CD4-positive, alpha-beta T cell treated with Interleukin-1 beta for 1 hour (primary cell): ENCODE data around the gene BRD9.
"Not testable (repeated sequence)": the region's sequence is repeated elsewhere in the genome, so short reads cannot be mapped to it uniquely, and the experiment has no call there.

ENCODE experiments used
- DNase-seq, 2 donors: peaks; one replicate each; pipeline ENCODE4 v3.0.0-alpha.2; 2020 to 2022

Gene BRD9

DNA sequence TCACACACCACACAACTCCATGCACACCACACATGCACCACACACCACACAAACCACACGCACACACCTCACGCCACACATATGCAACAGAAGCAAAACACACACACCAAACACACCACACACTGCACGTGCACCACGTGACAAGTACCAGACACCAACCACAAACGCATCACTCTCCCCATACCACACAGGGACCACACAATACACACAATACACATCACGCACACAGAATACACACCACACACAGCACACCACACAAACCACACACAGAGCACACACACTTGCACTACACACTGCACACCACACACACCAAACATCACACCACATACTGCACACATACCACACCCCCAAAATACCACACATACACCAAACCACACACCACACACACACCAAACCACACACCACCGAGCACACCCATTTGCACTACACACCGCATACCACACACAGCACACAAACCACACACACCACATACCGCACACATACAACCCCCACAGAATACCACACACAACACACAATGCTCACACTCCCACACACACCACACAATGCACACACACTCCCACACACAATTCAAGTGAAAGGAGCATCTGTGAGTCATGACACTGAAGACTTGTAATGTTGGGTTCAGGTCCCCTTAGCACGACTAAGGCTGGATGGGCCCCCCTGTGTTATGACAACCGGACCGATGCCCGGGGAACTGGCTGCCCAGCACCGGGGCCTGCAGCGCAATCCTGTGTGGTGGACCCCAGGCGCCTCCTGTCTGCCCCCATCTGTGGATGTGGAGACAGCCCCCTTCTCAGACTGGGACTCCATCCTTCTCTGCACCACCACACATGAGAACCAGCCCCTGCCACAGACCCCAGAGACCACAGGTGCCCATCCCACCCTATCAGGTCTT is 35.8 kb downstream of the BRD9 start:
- DNase-seq, result no peak

DNA sequence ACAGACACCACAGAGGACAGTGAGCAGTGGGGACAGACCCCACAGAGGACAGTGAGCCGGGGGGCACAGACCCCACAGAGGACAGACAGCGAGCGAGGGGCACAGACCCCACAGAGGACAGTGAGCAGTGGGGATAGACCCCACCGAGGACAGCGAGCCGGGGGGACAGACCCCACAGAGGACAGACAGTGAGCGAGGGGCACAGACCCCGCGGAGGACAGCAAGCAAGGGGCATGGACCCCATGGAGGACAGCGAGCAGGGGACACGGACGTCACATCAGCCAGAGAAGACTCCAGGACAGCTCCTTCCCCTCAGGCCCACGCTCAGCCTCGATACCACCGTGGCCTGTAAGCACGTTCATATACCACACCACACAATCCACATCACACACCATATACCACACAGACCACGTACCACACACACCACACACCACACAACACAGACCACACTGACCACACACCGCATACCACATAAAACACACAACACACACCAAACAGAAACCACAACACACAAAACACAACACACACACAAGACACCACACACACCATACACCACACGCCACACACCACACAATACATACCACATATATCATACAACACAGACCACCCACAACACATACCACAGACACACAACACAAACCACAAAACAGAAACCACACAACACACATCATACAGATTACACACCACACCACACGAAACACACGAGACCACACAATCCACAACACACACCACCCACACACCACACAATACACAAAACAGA is 36.6 kb downstream of the BRD9 start:
- peak in 1 of 2 donors; percentile 20 for DNase-seq

DNA sequence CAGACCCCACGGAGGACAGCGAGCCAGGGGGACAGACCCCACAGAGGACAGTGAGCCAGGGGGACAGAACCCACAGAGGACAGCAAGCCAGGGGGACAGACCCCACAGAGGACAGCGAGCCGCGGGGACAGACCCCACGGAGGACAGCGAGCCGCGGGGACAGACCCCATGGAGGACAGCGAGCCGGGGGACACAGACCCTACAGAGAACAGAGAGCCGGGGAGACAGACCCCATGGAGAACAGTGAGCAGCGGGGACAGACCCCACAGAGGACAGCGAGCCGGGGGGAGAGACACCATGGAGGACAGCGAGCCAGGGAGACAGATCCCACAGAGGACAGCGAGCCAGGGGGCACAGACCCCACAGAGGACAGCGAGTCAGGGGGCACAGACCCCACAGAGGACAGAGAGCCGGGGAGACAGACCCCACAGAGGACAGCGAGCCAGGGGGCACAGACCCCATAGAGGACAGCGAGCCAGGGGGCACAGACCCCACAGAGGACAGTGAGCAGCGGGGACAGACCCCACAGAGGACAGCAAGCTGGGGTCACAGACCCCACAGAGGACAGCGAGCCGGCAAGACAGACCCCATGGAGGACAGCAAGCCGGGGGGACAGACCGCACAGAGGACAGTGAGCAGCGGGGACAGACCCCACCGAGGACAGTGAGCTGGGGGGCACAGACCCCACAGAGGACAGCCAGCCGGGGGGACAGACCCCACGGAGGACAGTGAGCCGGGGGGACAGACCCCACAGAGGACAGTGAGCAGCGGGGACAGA is 37.4 kb downstream of the BRD9 start:
- DNase-seq, result no peak

DNA sequence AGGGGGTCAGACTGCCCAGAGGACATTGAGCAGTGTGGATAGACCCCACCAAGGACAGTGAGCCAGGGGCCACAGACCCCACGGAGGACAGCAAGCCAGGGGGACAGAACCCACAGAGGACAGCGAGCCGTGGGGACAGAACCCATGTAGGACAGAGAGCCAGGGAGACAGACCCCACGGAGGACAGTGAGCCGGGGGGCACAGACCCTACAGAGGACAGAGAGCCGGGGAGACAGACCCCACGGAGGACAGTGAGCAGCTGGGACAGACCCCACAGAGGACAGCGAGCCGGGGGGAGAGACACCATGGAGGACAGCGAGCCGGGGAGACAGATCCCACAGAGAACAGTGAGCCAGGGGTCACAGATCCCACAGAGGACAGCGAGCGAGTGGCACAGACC is 38.4 kb downstream of the BRD9 start:
- no peak for DNase-seq

DNA sequence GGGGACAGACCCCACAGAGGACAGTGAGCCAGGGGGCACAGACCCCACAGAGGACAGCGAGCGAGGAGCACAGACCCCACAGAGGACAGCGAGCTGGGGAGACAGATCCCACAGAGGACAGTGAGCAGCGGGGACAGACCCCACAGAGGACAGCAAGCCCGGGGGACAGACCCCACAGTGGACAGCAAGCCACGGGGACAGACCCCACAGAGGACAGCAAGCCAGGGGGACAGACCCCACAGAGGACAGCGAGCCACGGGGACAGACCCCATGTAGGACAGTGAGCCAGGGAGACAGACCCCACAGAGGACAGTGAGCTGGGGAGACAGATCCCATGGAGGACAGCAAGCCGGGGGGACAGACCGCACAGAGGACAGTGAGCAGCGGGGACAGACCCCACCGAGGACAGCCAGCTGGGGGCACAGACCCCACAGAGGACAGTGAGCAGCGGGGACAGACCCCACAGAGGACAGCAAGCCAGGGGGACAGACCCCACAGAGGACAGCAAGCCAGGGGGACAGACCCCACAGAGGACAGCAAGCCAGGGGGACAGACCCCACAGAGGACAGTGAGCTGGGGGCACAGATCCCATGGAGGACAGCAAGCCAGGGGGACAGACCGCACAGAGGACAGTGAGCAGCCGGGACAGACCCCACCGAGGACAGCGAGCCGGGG is 39.0 kb downstream of the BRD9 start:
- DNase-seq, result not testable (repeated sequence)

DNA sequence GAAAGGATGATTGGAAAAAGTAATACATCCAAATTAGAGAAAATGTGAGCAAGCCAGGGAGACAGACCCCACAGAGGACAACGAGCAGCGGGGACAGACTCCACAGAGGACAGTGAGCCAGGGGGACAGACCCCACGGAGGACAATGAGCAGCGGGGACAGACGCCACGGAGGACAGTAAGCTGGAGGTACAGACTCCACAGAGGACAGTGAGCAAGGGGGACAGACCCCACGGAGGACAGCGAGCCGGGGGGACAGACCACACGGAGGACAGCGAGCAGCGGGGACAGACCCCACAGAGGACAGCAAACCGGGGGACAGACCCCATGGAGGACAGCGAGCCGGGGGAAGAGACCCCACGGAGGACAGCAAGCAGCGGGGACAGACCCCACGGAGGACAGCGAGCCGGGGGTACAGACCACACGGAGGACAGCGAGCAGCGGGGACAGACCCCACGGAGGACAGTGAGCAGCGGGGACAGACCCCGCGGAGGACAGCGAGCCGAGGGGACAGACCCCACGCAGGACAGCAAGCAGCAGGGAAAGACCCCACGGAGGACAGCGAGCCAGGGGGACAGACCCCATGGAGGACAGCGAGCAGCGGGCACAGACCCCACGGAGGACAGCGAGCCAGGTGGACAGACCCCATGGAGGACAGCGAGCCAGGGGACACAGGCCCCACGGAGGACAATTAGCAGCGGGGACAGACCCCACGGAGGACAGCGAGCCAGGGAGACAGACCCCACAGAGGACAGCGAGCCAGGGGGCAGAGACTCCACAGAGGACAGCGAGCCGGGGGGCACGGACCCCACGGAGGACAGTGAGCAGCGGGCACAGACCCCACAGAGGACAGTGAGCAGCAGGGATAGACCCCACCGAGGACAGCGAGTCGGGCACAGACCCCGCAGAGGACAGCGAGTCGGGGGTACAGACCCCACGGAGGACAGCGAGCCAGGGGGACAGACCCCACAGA is 39.9 kb downstream of the BRD9 start:
- no peak for DNase-seq

DNA sequence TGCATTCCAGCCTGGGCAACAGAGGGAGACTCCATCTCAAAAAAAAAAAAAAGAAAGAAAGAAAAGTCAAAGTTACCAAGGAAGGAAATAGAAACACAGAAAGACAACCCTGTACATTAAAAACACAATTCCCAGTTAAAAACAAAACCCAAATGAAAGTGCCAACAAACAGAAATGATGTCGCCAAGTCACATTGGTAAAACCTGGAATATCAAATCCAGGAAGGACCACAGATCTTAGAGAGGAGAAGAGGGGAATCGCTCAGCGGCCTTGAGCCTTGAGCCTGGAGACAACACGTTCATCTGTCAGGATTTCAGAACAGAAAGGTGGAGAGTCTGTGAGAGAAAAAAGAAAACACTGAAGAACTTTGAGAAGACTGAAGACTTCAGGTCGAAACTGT is 40.6 kb downstream of the BRD9 start:
- DNase-seq, result no peak

DNA sequence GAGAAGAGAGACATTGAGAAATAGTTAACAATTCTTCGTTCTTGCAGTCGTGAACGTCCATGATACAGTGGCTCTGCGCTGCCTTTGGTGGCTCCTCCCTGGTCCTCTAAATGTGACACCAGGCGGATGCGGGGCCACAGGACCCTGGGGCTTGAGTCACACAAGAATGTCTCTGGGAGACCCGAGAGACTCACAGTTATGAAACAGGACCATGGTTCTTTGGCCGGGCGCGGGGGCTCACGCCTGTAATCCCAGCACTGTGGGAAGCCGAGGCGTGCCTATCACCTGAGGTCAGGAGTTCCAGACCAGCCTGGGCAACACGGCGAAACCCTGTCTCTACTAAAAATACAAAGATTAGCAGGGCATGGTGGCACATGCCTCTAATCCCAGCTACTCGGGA is 41.0 kb downstream of the BRD9 start:
- no peak for DNase-seq

DNA sequence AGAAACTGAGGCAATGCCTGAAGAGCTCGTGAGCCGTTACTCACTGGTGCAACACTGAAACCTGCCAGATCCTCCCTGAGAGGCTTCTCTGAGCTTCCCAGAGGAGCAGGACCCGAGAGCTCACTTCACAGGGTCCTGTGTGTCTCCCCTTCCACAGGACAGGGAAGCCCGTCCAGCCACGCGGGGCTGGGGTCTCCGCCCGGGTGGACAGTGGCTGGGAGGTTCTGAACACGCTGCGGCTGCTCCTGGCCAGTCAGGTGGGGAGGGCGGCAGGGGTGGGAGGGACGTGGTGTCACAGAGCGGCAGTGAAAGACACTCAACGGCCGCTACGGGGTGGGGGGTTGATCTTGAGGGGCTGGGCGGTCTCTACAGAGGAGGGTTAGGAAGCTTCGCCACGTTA is 41.5 kb downstream of the BRD9 start:
- no peak for DNase-seq

DNA sequence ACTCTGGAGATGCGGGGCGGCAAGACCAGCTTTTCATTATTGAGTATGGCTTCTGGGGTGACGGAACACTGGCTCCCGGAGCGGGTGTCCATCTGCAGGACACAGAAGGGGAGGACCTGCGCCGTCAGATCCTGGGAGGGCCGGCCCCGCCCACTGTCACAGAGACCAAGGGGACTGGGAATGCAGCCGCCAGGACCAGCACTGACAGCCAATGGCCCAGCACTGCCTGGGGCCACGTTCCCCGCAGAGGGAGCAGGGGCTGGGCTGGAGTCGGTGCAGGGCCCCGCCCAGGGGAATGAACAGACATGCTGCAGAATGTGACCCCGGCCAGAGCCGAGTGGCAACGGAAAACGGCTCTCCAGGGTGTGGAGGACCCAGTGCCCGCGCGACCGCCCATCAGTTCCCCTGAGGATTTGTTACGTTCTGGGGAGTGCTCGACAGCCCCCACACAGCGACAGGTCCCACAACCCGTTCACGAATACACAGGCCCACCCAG is 42.0 kb downstream of the BRD9 start, which contains the start of gene ZDHHC11:
TSS of gene ZDHHC11 (minus strand) at position 476 of the 496 bp plus-strand sequence. CDS start at position 92, 384 bp downstream.
- DNase-seq, result no peak

DNA sequence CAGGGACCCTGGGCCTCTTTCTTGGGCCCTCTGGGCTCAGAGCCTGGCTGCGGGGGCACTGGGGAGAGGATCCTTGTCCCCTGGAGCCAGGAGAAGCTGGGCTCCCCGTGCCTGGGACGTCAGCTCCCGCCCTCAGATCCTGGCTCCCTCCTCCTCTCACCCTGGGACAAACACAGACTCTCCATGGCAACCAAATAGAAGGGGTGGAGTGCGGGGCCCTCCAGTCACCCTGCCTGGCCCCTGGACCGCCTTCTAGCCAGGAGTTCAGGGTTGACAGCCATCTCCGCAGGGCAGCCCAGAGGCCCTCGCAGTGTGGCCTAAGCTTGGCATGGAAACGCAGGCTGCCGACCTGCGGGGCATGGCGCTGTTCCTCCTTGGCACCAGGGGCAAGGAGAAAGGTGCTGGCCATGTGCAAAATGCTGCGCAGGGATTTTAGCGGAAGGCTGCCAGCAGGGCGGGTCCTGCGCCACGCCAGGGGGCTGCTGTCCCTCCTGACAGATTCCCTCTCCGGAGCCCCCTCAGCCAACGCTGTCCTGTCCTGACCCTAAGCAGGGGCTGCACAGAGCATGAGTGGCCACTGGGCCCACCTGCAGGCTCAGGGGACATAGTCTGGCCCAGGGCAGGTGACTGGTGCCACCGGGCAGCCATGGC is 42.8 kb downstream of the BRD9 start:
- no peak for DNase-seq

DNA sequence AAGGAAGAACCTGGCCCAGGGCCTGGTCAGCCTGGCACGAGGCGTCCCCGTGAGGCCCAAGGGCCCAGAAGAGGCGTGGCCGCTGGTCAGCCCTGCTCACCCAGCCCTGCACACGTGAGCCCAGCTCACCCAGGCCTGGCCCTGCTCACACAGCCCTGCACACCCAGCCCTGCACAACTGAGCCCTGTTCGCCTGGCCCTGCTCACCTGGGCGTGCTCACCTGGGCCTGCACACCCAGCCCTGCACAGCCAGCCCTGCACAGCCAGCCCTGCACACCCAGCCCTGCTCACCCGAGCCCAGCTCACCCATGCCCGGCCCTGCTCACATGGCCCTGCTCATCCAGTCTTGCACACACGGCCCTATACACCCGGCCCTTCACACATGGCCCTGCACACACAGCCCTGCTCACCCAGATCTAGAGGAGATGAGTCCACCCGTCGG is 43.9 kb downstream of the BRD9 start:
- no peak for DNase-seq

DNA sequence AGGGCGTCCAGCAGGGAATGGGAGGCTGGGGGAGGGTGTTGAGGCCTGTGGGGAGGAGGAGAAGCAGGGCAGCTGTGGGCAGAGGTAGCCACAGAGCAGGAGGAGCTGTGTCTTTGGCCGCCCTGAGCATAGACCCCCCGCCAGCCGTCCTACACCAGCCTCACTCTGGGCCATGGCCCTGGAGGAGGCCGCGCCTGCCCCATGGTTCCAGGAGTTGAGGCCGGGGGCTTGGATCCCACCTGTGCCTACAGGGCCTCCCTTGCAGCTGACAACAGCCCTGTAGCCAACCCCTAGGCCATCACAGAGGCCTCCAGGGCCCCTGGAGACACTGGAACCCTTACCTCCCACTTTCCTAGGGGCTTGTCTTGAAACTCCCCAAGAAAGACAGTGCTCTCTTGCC is 44.9 kb downstream of the BRD9 start:
- not testable (repeated sequence) for DNase-seq

DNA sequence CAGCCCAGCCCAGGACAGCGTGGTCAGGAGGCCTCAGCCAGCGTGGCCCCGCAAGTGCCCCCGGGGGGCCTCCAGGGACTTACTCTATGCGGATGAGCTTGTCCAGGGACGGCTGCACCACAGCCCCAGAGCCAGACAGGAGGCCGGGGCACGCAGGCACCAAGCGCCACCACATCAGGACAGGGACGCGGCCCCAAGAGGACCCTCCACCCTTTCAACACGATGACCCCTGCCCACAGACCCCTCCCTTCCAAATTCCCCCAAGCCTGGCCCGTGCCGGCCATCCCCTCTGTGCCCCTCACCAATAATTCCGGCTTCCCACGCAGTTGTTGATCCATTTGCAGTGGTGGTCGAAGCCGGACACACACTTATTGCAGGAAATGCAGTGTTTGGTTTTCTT is 45.4 kb downstream of the BRD9 start:
- not testable (repeated sequence) for DNase-seq

DNA sequence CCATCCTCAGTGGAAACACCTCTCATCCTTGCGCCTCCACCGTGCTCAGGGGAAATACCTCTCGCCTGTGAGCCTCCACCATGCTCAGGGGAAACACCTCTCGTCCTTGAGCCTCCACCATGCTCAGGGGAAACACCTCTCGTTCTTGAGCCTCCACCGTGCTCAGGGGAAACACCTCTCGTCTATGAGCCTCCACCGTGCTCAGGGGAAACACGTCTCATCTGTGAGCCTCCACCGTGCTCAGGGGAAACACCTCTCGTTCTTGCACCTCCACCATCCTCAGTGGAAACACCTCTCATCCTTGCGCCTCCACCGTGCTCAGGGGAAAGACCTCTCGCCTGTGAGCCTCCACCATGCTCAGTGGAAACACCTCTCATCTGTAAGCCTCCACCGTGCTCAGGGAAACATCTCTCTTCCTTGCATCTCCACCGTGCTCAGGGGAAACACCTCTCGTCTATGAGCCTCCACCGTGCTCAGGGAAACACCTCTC is 46.0 kb downstream of the BRD9 start:
- peak in 1 of 2 donors; percentile 24 for DNase-seq

DNA sequence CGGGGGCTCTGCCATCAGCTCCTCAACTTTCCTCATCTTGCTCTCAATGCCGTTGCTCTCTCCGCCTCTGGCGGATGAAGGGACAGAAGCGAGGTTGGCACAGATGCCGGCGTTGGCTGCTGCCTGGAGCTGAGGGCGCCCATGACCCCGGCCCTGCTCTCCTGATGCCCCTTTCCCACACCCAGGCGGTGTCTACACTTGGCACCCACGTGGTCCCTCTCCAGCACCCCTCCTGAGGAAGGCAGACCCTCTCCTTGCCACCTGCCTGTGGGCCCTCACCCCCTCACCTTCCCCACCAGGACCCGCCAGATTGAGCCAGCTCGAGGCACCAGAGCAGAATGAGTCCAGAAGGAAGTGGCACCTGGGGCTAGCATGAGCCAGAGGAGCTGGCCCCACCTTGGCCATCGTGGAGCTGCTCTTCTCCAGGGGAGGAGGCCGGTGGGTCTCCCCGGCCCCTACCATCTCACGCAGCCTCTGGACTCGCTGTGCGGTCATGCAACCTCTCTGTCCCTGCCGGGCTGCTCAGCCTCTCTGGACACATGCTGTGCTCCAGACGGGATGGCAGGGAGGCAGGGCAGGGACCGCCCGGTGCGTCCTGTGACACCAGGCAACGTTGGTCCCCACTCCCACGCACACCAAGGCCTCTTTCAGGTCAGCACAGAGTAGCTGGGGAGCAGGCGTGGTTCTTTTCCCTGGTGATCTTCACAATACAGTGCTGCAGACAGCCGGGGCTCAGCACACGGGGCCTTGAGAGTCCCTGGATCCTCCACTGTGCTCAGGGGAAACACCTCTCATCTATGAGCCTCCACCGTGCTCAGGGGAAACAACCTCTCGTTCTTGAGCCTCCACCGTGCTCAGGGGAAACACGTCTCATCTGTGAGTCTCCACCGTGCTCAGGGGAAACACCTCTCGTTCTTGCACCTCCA is 46.7 kb downstream of the BRD9 start:
- not testable (repeated sequence) for DNase-seq

DNA sequence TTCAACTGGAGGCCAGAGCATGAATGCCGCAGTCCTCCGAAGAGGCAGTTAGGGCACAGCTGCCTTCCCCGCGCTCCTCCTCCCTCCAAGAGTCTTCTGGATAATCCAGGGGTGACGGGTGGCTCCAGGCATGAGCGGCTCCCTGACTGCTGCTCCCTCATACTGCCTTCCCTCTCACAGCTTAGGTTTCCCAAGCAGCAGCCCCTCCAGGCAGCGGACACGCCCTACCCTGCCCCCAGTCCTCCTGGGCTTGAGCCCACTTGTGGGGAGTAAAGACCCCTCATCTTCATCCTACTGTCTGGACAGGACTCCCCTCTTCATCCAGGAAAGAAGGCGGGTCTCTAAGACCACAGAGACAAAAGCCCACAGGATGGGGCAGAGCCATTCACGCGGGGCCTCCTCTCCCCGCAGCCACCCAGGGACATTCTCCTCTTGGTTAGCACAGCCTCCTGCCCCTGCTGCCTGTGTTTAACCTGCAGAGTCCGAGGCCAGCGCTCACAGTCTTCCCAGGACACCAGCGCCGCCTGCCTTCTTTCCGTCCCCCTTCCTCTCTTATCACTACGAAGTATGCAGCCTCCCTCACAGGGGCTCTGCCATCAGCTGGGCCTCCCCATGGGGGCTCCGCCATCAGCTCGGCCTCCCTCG is 47.4 kb downstream of the BRD9 start:
- DNase-seq, result not testable (repeated sequence)

DNA sequence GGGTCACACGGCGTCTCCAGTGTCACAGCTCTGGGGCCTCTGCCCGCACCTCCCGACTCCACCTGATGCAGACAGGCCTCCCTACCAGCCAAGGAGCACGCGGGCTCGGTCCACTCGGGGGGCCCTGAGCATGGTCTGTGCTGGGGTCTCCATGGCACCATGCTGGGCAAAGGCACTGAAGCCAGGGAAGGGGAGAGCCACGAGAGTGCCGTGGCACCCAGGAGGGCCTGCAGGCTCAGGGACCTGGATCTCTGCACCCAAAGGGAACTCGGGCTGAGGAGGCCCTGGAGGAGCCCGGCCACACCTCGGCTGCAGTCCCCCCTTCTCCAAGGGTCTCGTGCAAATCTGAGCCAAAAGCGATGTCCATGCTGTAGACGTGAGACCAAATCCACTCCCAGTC is 48.2 kb downstream of the BRD9 start:
- DNase-seq, result not testable (repeated sequence)

DNA sequence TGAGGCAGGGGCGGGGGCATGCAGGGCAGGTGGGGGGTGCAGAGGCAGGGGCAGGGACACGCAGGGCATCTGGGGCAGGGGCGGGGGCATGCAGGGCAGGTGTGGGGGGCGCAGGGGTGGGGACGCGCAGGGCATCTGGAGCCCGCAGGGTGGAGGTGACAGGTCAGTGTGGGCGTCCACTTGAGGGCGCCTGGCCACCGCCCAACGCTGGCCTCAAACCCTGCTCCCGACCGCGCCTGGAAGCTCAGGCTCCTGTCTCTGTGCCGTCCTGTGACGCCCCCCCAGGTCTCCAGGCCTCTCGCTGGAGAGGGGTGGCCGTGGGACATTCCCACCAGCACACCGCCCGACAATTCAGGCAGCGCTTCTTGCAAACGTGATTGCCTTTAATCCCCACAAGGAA is 48.7 kb downstream of the BRD9 start:
- not testable (repeated sequence) for DNase-seq
